HepG2 (cell line): ENCODE results near the gene NFATC1. TPM values are rescaled to one million over a fixed set of nuclear protein-coding genes. Genes with fewer than 3 reads are reported as not detected.

Experiments used
- ATAC-seq: fragments of 200-7000 bp; cut with Tn5 transposase; 3 replicates; pipeline ENCODE4 v1.9.1; 2020; ENCODE audit warnings: mild to moderate bottlenecking, moderate library complexity
- BruUV-seq: library from RNA; stranded (reverse); fragments of 400-500 nt; replicated peaks from 2 replicates; lab custom pipeline; 2021; lab: Mats Ljungman, UMichigan
- CTCF ChIA-PET: fragments of 300-600 bp; formaldehyde crosslinking; extraction: SDS; loops from one replicate; lab custom pipeline; 2021; ENCODE audit warnings: low total read pairs, inconsistent platforms, low intra/inter-chr PET ratio; lab: Yijun Ruan, JAX
- POLR2A ChIA-PET: fragments of 350-600 bp; sonication (Branson Sonifier 250); formaldehyde crosslinking; loops from one replicate; lab custom pipeline; 2020; ENCODE audit warnings: antibody characterized with exemption, inconsistent platforms; lab: Yijun Ruan, JAX
- DNase-seq: peaks from one replicate; pipeline ENCODE4 v3.0.0-alpha.2; 2015; ENCODE audit warnings: low spot score
- FAIRE-seq: peaks from 3 replicates; lab custom pipeline; 2011; peaks lifted over from hg19 to GRCh38; lab: Jason Lieb, UNC
- H2AFZ ChIP-seq: one replicate; pipeline ENCODE4 v1.6.1; 2011; ENCODE audit warnings: low read length, inconsistent platforms
- H3K27ac ChIP-seq: fragments of 300-600 bp; 3 replicates; pipeline ENCODE4 v1.8.0; 2011; ENCODE audit warnings: mixed run types, mild to moderate bottlenecking, mixed read lengths, low read length, inconsistent platforms; ENCODE audit not compliant: insufficient read depth; ENCODE audit errors: extremely low read length
- H3K27me3 ChIP-seq, 2 experiments: fragments of 200-600 bp in 1 of 2; 2 replicates in 1 of 2; 3 replicates in 1 of 2; pipeline versions ENCODE4 v1.6.0 to v1.8.0; 2011; ENCODE audit warnings: low read length in 2 of 2, mild to moderate bottlenecking in 2 of 2, moderate library complexity in 2 of 2, inconsistent platforms in 1 of 2; ENCODE audit not compliant: insufficient read depth in 2 of 2, control insufficient read depth in 1 of 2
- H3K36me3 ChIP-seq, 2 experiments: fragments of 200-600 bp in 1 of 2; replicated peaks in 1 of 2; 2 replicates in 1 of 2; 3 replicates in 1 of 2; pipeline versions ENCODE4 v1.5.1 to v1.8.0; 2011; ENCODE audit warnings: low read length in 2 of 2, inconsistent platforms in 1 of 2; ENCODE audit not compliant: insufficient read depth in 2 of 2, control insufficient read depth in 1 of 2
- H3K4me1 ChIP-seq: 2 replicates; pipeline ENCODE4 v1.5.1; 2012; ENCODE audit warnings: low read length, inconsistent platforms; ENCODE audit not compliant: insufficient read depth
- H3K4me2 ChIP-seq: 2 replicates; pipeline ENCODE4 v1.6.0; 2011; ENCODE audit warnings: low read depth, low read length, inconsistent platforms
- H3K4me3 ChIP-seq, 3 experiments: fragments of 200-600 bp in 1 of 3; sonication (generic), shearing (Covaris generic) in 1 of 3; replicated peaks in 1 of 3; 2 replicates each; pipeline ENCODE4 v1.5.1; 2011 to 2016; ENCODE audit warnings: low read length in 3 of 3, inconsistent platforms in 2 of 3, low read depth in 2 of 3, mild to moderate bottlenecking in 2 of 3, control low read depth in 1 of 3, mixed read lengths in 1 of 3; ENCODE audit not compliant: insufficient read depth in 1 of 3
- H3K79me2 ChIP-seq: one replicate; pipeline ENCODE4 v1.6.1; 2011; ENCODE audit warnings: low read length, inconsistent platforms; ENCODE audit not compliant: insufficient read depth
- H3K9ac ChIP-seq: 2 replicates; pipeline ENCODE4 v1.6.0; 2011; ENCODE audit warnings: mild to moderate bottlenecking, low read depth, low read length, inconsistent platforms; ENCODE audit not compliant: insufficient read depth
- H3K9me3 ChIP-seq: 2 replicates; pipeline ENCODE4 v1.5.1; 2012; ENCODE audit warnings: mild to moderate bottlenecking, low read length
- H4K20me1 ChIP-seq: 2 replicates; pipeline ENCODE4 v1.6.0; 2011; ENCODE audit warnings: inconsistent platforms, mild to moderate bottlenecking, low read length, moderate library complexity; ENCODE audit not compliant: insufficient read depth
- CC2D1A ChIP-seq: sonication (generic); formaldehyde crosslinking; IDR thresholded peaks from 2 replicates; pipeline ENCODE4 v1.8.1; 2023; ENCODE audit warnings: mild to moderate bottlenecking, missing genetic modification reagents
- MEIS2 ChIP-seq: sonication (generic); formaldehyde crosslinking; IDR thresholded peaks from 2 replicates; pipeline ENCODE4 v1.9.0; 2021; ENCODE audit warnings: mild to moderate bottlenecking, missing genetic modification reagents
- PHF20 ChIP-seq: sonication (generic); formaldehyde crosslinking; IDR thresholded peaks from 2 replicates; pipeline ENCODE4 v1.5.0; 2020; ENCODE audit warnings: mild to moderate bottlenecking, missing genetic modification reagents
- PTBP1 ChIP-seq: fragments of 200-400 bp; formaldehyde crosslinking; IDR thresholded peaks from 2 replicates; pipeline ENCODE4 v1.6.1; 2018; ENCODE audit warnings: low read length, low read depth; ENCODE audit not compliant: poor library complexity, severe bottlenecking
- ZBTB21 ChIP-seq: sonication (generic); formaldehyde crosslinking; IDR thresholded peaks from 2 replicates; pipeline ENCODE4 v1.4.0; 2020; ENCODE audit warnings: missing genetic modification reagents
- ZNF331 ChIP-seq: sonication (generic); formaldehyde crosslinking; IDR thresholded peaks from 2 replicates; pipeline ENCODE4 v1.4.0; 2020; ENCODE audit warnings: missing genetic modification reagents
- ZNF350 ChIP-seq: sonication (generic); formaldehyde crosslinking; IDR thresholded peaks from 2 replicates; pipeline ENCODE4 v1.4.0; 2020; ENCODE audit warnings: mild to moderate bottlenecking, low read depth, missing genetic modification reagents, borderline replicate concordance
- ZNF670 ChIP-seq: sonication (generic); formaldehyde crosslinking; IDR thresholded peaks from 2 replicates; pipeline ENCODE4 v1.8.0; 2022; ENCODE audit warnings: mild to moderate bottlenecking, missing genetic modification reagents, borderline replicate concordance
- WGBS: methylation state at CpG from one replicate; pipeline ENCODE4 v1.1.6; 2017; ENCODE audit warnings: low lambda C conversion rate; 5-methylcytosine and 5-hydroxymethylcytosine counted together
- in situ Hi-C: cut with HindIII; loops from 2 replicates; pipeline ENCODE4 v1.10.0; 2017; ENCODE audit warnings: low pct_unique_long_range_greater_than_20kb; ENCODE audit not compliant: extremely low pct_ligation_motif_present
- intact Hi-C: fragments of 100-400 bp; cut with micrococcal nuclease; formaldehyde crosslinking; loops from one replicate; pipeline ENCODE4 v1.10.0; 2022; ENCODE audit not compliant: unreplicated experiment
- polyA plus RNA-seq, 8 experiments: library from polyadenylated mRNA; depleted of rRNA in 3 of 8; stranded (reverse) in 7 of 8; unstranded in 1 of 8; fragments of >200 nt; fragmentation: Illumina TruSeq in 4 of 8; extraction: Trizol in 4 of 8; gene quantifications; 2 replicates each; pipeline versions ENCODE4 v1.2.1 to v1.2.3, GENCODE V29; 2011 to 2016; ENCODE audit warnings: low read depth in 4 of 8, missing spikeins in 1 of 8, mixed read lengths in 1 of 8; ENCODE audit not compliant: insufficient read depth in 1 of 8
- total RNA-seq, 5 experiments: library from RNA; depleted of rRNA; stranded (reverse); fragments of >200 nt; fragmentation: Illumina TruSeq; extraction: Trizol; gene quantifications; 2 replicates each; pipeline ENCODE4 v1.2.3, GENCODE V29; 2016; ENCODE audit warnings: low read depth in 1 of 5
- TF ChIP-seq, protein P1 (sequence below): sonication (generic); formaldehyde crosslinking; IDR thresholded peaks from 2 replicates; pipeline ENCODE4 v1.4.0; 2020; ENCODE audit warnings: missing genetic modification reagents, borderline replicate concordance
- TF ChIP-seq, protein P2 (sequence below): sonication (generic); formaldehyde crosslinking; IDR thresholded peaks from 2 replicates; pipeline ENCODE4 v1.5.1; 2020; ENCODE audit warnings: mild to moderate bottlenecking, missing genetic modification reagents, moderate library complexity
- TF ChIP-seq, protein P3 (sequence below): sonication (generic); formaldehyde crosslinking; IDR thresholded peaks from 2 replicates; pipeline ENCODE4 v1.5.1; 2020; ENCODE audit warnings: missing genetic modification reagents, mild to moderate bottlenecking, borderline replicate concordance
- TF ChIP-seq, protein P4 (sequence below): sonication (generic); formaldehyde crosslinking; IDR thresholded peaks from 2 replicates; pipeline ENCODE4 v1.4.0; 2020; ENCODE audit warnings: mild to moderate bottlenecking, missing genetic modification reagents

Gene NFATC1
- total and polyA plus RNA-seq, 2 of the 13 experiments (the other 11 are each of a cell fraction or from before 2014, with no cell fraction given), result not detected

DNA sequence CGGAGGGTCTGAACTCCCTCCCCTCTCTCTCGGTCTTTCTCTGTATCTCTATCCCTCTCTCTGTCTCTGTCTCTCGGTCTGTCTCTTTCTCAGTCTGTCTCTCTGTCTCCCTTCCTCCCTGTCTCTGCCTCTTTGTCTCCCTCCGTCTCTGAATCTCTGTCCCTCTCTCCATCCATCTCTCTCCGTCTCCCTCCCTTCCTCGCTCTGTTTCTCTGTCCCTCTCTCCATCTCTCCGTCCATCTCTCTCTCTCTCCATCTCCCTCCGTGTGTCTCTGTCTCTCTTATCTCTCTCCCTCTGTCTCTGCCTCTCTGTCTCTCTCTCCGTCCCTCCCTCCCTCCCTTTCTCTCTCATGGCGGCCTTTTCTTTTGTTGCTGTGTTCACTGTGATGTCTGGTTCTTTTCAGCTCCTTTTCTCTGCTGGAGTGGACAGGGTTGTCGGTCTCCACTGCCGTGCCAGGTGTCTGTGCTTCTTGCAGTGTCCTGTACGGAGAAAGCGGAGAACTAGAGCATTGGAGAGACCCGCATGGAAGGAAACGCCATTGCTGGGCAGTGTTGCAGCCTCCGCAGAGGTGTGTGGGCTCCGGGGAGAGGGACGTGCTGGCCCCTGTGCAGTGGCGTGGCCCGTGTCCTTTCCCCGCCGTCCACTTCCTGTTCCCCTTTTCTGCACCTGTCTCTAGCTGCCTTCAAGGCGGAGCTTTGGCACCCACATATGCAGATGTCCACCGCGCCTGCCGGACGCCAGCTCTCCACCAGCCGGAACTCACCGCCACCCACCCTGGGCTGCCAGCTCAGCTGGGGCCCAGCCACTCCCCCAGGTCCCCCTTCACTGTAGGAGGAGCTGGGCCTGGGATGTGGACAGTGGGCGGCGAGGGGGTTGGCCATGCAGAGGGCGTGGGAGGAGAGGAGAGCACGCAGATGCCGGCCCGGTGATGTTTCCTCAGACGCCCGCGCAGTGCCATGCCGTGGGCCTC, 113.1 kb downstream of the NFATC1 start:
- no peaks in the 10 kb centered on the region for H3K79me2 ChIP-seq
- in situ Hi-C loops (no loop called here), intact Hi-C loops (no loop called here)
- 34% methylated on average over 25 of the region's 40 CpGs for WGBS
- no peak overlapping the region for H3K9ac ChIP-seq
- H3K27ac ChIP-seq, result no peak overlapping the region
- no peak for ATAC-seq
- no peak for FAIRE-seq
- ChIA-PET POLR2A (no interaction called here), CTCF (no interaction called here)
- no peaks in the 10 kb centered on the region for H3K4me1 ChIP-seq
- no peaks in the 10 kb centered on the region for H4K20me1 ChIP-seq
- TF ChIP-seq, protein P1, sequence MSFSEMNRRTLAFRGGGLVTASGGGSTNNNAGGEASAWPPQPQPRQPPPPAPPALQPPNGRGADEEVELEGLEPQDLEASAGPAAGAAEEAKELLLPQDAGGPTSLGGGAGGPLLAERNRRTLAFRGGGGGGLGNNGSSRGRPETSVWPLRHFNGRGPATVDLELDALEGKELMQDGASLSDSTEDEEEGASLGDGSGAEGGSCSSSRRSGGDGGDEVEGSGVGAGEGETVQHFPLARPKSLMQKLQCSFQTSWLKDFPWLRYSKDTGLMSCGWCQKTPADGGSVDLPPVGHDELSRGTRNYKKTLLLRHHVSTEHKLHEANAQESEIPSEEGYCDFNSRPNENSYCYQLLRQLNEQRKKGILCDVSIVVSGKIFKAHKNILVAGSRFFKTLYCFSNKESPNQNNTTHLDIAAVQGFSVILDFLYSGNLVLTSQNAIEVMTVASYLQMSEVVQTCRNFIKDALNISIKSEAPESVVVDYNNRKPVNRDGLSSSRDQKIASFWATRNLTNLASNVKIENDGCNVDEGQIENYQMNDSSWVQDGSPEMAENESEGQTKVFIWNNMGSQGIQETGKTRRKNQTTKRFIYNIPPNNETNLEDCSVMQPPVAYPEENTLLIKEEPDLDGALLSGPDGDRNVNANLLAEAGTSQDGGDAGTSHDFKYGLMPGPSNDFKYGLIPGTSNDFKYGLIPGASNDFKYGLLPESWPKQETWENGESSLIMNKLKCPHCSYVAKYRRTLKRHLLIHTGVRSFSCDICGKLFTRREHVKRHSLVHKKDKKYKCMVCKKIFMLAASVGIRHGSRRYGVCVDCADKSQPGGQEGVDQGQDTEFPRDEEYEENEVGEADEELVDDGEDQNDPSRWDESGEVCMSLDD, result no peak
- TF ChIP-seq ZNF350 (CRISPR knock-in tag), result no peak
- TF ChIP-seq, protein P2, sequence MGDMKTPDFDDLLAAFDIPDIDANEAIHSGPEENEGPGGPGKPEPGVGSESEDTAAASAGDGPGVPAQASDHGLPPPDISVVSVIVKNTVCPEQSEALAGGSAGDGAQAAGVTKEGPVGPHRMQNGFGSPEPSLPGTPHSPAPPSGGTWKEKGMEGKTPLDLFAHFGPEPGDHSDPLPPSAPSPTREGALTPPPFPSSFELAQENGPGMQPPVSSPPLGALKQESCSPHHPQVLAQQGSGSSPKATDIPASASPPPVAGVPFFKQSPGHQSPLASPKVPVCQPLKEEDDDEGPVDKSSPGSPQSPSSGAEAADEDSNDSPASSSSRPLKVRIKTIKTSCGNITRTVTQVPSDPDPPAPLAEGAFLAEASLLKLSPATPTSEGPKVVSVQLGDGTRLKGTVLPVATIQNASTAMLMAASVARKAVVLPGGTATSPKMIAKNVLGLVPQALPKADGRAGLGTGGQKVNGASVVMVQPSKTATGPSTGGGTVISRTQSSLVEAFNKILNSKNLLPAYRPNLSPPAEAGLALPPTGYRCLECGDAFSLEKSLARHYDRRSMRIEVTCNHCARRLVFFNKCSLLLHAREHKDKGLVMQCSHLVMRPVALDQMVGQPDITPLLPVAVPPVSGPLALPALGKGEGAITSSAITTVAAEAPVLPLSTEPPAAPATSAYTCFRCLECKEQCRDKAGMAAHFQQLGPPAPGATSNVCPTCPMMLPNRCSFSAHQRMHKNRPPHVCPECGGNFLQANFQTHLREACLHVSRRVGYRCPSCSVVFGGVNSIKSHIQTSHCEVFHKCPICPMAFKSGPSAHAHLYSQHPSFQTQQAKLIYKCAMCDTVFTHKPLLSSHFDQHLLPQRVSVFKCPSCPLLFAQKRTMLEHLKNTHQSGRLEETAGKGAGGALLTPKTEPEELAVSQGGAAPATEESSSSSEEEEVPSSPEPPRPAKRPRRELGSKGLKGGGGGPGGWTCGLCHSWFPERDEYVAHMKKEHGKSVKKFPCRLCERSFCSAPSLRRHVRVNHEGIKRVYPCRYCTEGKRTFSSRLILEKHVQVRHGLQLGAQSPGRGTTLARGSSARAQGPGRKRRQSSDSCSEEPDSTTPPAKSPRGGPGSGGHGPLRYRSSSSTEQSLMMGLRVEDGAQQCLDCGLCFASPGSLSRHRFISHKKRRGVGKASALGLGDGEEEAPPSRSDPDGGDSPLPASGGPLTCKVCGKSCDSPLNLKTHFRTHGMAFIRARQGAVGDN (CRISPR knock-in tag), result no peak
- no peak for TF ChIP-seq PTBP1
- TF ChIP-seq, protein P3, sequence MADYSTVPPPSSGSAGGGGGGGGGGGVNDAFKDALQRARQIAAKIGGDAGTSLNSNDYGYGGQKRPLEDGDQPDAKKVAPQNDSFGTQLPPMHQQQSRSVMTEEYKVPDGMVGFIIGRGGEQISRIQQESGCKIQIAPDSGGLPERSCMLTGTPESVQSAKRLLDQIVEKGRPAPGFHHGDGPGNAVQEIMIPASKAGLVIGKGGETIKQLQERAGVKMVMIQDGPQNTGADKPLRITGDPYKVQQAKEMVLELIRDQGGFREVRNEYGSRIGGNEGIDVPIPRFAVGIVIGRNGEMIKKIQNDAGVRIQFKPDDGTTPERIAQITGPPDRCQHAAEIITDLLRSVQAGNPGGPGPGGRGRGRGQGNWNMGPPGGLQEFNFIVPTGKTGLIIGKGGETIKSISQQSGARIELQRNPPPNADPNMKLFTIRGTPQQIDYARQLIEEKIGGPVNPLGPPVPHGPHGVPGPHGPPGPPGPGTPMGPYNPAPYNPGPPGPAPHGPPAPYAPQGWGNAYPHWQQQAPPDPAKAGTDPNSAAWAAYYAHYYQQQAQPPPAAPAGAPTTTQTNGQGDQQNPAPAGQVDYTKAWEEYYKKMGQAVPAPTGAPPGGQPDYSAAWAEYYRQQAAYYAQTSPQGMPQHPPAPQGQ (CRISPR knock-in tag), result no peak
- TF ChIP-seq PHF20 (CRISPR knock-in tag), result no peak
- TF ChIP-seq ZBTB21 (CRISPR knock-in tag), result no peak
- TF ChIP-seq ZNF331 (CRISPR knock-in tag), result no peak
- TF ChIP-seq MEIS2 (CRISPR knock-in tag), result no peak
- TF ChIP-seq, protein P4, sequence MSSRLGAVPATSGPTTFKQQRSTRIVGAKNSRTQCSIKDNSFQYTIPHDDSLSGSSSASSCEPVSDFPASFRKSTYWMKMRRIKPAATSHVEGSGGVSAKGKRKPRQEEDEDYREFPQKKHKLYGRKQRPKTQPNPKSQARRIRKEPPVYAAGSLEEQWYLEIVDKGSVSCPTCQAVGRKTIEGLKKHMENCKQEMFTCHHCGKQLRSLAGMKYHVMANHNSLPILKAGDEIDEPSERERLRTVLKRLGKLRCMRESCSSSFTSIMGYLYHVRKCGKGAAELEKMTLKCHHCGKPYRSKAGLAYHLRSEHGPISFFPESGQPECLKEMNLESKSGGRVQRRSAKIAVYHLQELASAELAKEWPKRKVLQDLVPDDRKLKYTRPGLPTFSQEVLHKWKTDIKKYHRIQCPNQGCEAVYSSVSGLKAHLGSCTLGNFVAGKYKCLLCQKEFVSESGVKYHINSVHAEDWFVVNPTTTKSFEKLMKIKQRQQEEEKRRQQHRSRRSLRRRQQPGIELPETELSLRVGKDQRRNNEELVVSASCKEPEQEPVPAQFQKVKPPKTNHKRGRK (CRISPR knock-in tag), result no peak
- no peak for TF ChIP-seq ZNF670 (CRISPR knock-in tag)
- no peak for TF ChIP-seq CC2D1A
- no peak for DNase-seq
- no peaks in the 10 kb centered on the region for H3K36me3 ChIP-seq
- no TSS peak for BruUV-seq
- H3K4me3 ChIP-seq, result no peak overlapping the region
- no peak overlapping the region for H3K4me2 ChIP-seq
- H3K9me3 ChIP-seq, result no peaks in the 10 kb centered on the region
- no peak overlapping the region for H2AFZ ChIP-seq
- H3K27me3 ChIP-seq, result peaks cover 18 to 62% of the 10 kb centered on the region in 2 experiments; a peak in 4 of 5 replicates
